CD4-positive, alpha-beta T cell (primary cell): ENCODE results near the gene ESR1. TPM values are rescaled to one million over a fixed set of nuclear protein-coding genes. Genes with fewer than 3 reads are reported as not detected.

Source experiments
- ATAC-seq: fragments of 200-7000 bp; cut with Tn5 transposase; one replicate; pipeline ENCODE4 v1.10.0; 2022; ENCODE audit warnings: mild to moderate bottlenecking; ENCODE audit not compliant: poor library complexity
- CTCF ChIA-PET: fragments of 350-600 bp; sonication (Branson Sonifier 250); formaldehyde crosslinking; loops from one replicate; lab custom pipeline; 2021; ENCODE audit warnings: antibody characterized with exemption, inconsistent platforms; lab: Charles Lee
- POLR2A ChIA-PET: fragments of 350-600 bp; sonication (Branson Sonifier 250); formaldehyde crosslinking; loops from one replicate; lab custom pipeline; 2021; ENCODE audit warnings: antibody characterized with exemption, inconsistent platforms; lab: Charles Lee
- DNase-seq, 14 experiments: peaks; one replicate each; pipeline ENCODE4 v3.0.0-alpha.2; 2013 to 2020; ENCODE audit warnings: mixed read lengths in 2 of 14
- H3K27ac ChIP-seq, 2 donors: one replicate each; pipeline versions ENCODE4 v1.5.1 to v1.7.0; 2013; ENCODE audit warnings: low read length in 2 of 2, low read depth in 1 of 2, mild to moderate bottlenecking in 1 of 2
- H3K27me3 ChIP-seq, 2 experiments: 1 replicate in 1 of 2; 2 replicates in 1 of 2; pipeline versions ENCODE4 v1.6.1 to v1.7.0; 2013; ENCODE audit warnings: low read length in 2 of 2, control low read depth in 1 of 2, mild to moderate bottlenecking in 1 of 2, moderate library complexity in 1 of 2; ENCODE audit not compliant: insufficient read depth in 2 of 2, control insufficient read depth in 1 of 2
- H3K36me3 ChIP-seq: one replicate; pipeline ENCODE4 v1.6.1; 2013; ENCODE audit warnings: low read length, control low read depth; ENCODE audit not compliant: insufficient read depth
- H3K4me1 ChIP-seq: one replicate; pipeline ENCODE4 v1.6.1; 2013; ENCODE audit warnings: low read length, control low read depth; ENCODE audit not compliant: insufficient read depth
- H3K4me3 ChIP-seq: one replicate; pipeline ENCODE4 v1.5.1; 2013; ENCODE audit warnings: mild to moderate bottlenecking, low read length, moderate library complexity
- H3K9me3 ChIP-seq, 2 experiments: 1 replicate in 1 of 2; 2 replicates in 1 of 2; pipeline versions ENCODE4 v1.6.1 to v1.7.0; 2013; ENCODE audit warnings: low read length in 2 of 2, mild to moderate bottlenecking in 2 of 2, control low read depth in 1 of 2, moderate library complexity in 1 of 2; ENCODE audit not compliant: control insufficient read depth in 1 of 2, insufficient read depth in 1 of 2
- H3K27ac Mint-ChIP-seq: one replicate; pipeline ENCODE4 v1.8.0; 2020; ENCODE audit warnings: mixed read lengths
- H3K27me3 Mint-ChIP-seq: one replicate; pipeline ENCODE4 v1.8.0; 2021; ENCODE audit warnings: mixed read lengths
- H3K36me3 Mint-ChIP-seq: one replicate; pipeline ENCODE4 v1.8.0; 2021; ENCODE audit warnings: low read depth, mixed read lengths
- H3K4me1 Mint-ChIP-seq: one replicate; pipeline ENCODE4 v1.8.0; 2021; ENCODE audit warnings: low read depth, mixed read lengths
- H3K4me3 Mint-ChIP-seq: one replicate; pipeline ENCODE4 v1.8.0; 2020; ENCODE audit warnings: mild to moderate bottlenecking, mixed read lengths
- H3K9me3 Mint-ChIP-seq: one replicate; pipeline ENCODE4 v1.8.0; 2020; ENCODE audit warnings: mixed read lengths
- CTCF ChIP-seq: fragments of 200-600 bp; IDR thresholded peaks from one replicate; pipeline ENCODE4 v1.8.0; 2022; ENCODE audit warnings: antibody characterized with exemption, mild to moderate bottlenecking
- intact Hi-C, 2 experiments: fragments of 100-400 bp; cut with DNase I in 1 of 2; cut with micrococcal nuclease in 1 of 2; formaldehyde crosslinking; loops; one replicate each; pipeline versions ENCODE4 v1.15.1 to v1.9.0; 2023 to 2025; cut with DNase I, micrococcal nuclease
- total RNA-seq, 174 experiments: library from RNA in 2 of 174; stranded (reverse) in 2 of 174; gene quantifications; one replicate each; pipeline ENCODE4 v1.2.3 and lab custom pipeline; 2021 to 2026

Gene ESR1
- total RNA-seq, 2 experiments from 2014 or later, result 2.6 to 2.8 TPM

GRCh38 chr6:151835396-151835795 is 27.9 kb downstream of the ESR1 start:
- H3K9me3 Mint-ChIP-seq, result no peaks in the 10 kb centered on the region
- no peak overlapping the region for H3K4me3 Mint-ChIP-seq
- ChIA-PET POLR2A (no interaction called here), CTCF (no interaction called here)
- ATAC-seq, result no peak
- Histone ChIP-seq H3K36me3 (no peaks in the 10 kb centered on the region), H3K27me3 (no peaks in the 10 kb centered on the region), H3K27ac (no peak overlapping the region), H3K9me3 (no peaks in the 10 kb centered on the region), H3K4me1 (no peaks in the 10 kb centered on the region), H3K4me3 (no peak overlapping the region)
- H3K27me3 Mint-ChIP-seq, result no peaks in the 10 kb centered on the region
- no peaks in the 10 kb centered on the region for H3K4me1 Mint-ChIP-seq
- intact Hi-C loops, result no loop called here
- TF ChIP-seq CTCF, result no peak
- DNase-seq, result no peak
- no peak overlapping the region for H3K27ac Mint-ChIP-seq
- no peaks in the 10 kb centered on the region for H3K36me3 Mint-ChIP-seq

GRCh38 chr6:151837223-151837622 is 29.7 kb downstream of the ESR1 start:
- DNase-seq (no peak), ATAC-seq (no peak)
- intact Hi-C loops, result no loop called here
- no peak overlapping the region for H3K27ac Mint-ChIP-seq
- Histone ChIP-seq H3K27ac (no peak overlapping the region), H3K27me3 (no peaks in the 10 kb centered on the region), H3K4me1 (no peaks in the 10 kb centered on the region), H3K9me3 (no peaks in the 10 kb centered on the region), H3K36me3 (no peaks in the 10 kb centered on the region), H3K4me3 (no peak overlapping the region)
- no peaks in the 10 kb centered on the region for H3K4me1 Mint-ChIP-seq
- no peak for TF ChIP-seq CTCF
- ChIA-PET CTCF (interaction anchor here (0.6 kb wide), 1 partner anchor 185 kb away, joined by 3 read pairs; no protein-coding TSS in a partner anchor), POLR2A (no interaction called here)
- no peak overlapping the region for H3K4me3 Mint-ChIP-seq
- no peaks in the 10 kb centered on the region for H3K36me3 Mint-ChIP-seq
- no peaks in the 10 kb centered on the region for H3K9me3 Mint-ChIP-seq
- no peaks in the 10 kb centered on the region for H3K27me3 Mint-ChIP-seq

- no peaks in the 10 kb centered on the region for H3K27me3 ChIP-seq
These were observed 35.3 kb downstream of the ESR1 start for GRCh38 chr6:151842816-151843215.

More at GRCh38 chr6:151842816-151843215, 35.3 kb downstream of the ESR1 start:
- intact Hi-C loops, result no loop called here
- no peaks in the 10 kb centered on the region for H3K4me1 ChIP-seq
- no peaks in the 10 kb centered on the region for H3K27me3 Mint-ChIP-seq
- no peaks in the 10 kb centered on the region for H3K36me3 ChIP-seq
- no peak for TF ChIP-seq CTCF
- no peaks in the 10 kb centered on the region for H3K36me3 Mint-ChIP-seq
- no peak overlapping the region for H3K4me3 ChIP-seq
- H3K9me3 ChIP-seq, result no peaks in the 10 kb centered on the region
- no peak overlapping the region for H3K27ac Mint-ChIP-seq
- H3K9me3 Mint-ChIP-seq, result peaks cover 2% of the 10 kb centered on the region
- H3K4me3 Mint-ChIP-seq, result no peak overlapping the region
- ChIA-PET CTCF (no interaction called here), POLR2A (no interaction called here)
- no peaks in the 10 kb centered on the region for H3K4me1 Mint-ChIP-seq
- DNase-seq, result no peak
- H3K27ac ChIP-seq, result no peak overlapping the region
- no peak for ATAC-seq
